NCI-H510A treated with DMSO at 0.1 percent for 48 hours (cell line): ENCODE data around the gene TBC1D22B.
A peak's percentile ranks its signal among the peaks of the same experiment; 100 is the strongest.
"Not testable (repeated sequence)": the region's sequence is repeated elsewhere in the genome, so short reads cannot be mapped to it uniquely, and the experiment has no call there.

ENCODE experiments used
- DNase-seq: peaks from one replicate; lab custom pipeline; 2025; lab: John Stamatoyannopoulos, UW

The TBC1D22B gene

GRCh38 chr6:37303891-37304503, 46.4 kb downstream of the TBC1D22B start:
- peak; percentile 30 for DNase-seq

- DNase-seq, result no peak
Measured at GRCh38 chr6:37304766-37305165, 47.2 kb downstream of the TBC1D22B start.

GRCh38 chr6:37305841-37306425, 48.4 kb downstream of the TBC1D22B start:
- peak; percentile 78 for DNase-seq

- peak; percentile 85 for DNase-seq
Measured at GRCh38 chr6:37306624-37307222, 49.2 kb downstream of the TBC1D22B start.

- not testable (repeated sequence) for DNase-seq
Measured at GRCh38 chr6:37307484-37307883, 49.9 kb downstream of the TBC1D22B start.

DNA sequence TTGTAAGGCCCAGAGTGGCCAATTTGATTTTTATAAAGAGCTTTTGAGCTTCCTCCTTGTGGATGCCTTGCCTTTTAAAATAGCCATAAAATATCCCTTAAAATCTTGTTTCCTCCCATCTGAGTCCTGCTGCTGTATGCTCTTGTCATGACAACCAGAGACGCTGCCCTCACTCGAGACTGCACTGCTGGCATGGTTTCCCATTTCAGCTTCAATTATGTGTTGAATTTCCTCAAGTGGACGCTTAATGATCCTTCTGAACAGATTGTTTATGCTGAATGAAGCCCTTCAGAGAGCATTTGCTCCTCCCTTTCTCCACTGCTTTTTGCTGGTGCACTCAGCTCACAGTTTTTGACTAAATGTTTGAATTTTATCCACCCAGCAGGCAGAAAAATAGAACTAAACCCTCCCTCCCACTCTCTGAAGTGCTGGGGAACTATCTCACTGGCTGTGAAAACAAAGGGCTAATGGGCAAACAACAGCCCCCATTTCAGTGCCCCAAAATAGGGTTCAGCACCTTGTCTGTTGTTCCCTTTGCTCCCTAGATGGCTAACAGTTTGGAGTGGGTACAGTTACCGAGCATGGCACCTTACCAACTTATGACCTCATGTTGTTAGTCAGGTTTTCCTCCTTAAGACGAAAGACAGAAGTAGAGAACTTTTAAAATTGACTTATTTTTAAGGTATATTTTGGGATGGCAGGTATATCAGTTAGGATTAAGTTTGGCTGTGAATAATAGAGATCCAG, 50.7 kb downstream of the TBC1D22B start:
- peak; percentile 91 for DNase-seq

DNA sequence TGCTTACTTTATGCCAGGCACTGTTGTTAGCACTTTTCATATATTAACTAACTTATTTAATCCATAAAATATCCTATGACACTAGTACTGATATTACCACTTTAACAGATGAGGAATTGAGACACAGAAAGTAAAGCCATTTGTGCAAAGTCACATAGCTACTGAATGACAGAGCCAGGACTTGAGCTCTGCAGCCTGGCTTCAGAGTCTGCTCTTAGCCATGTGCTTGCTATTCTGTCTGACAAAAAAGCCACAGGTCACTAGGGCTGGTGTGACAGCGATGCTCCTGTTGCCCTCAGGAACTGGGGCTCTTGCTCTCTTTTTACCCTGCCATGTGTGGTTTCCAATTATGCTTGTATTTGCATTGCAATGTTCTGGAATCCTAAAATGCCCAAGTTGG, 51.5 kb downstream of the TBC1D22B start:
- DNase-seq, result no peak

GRCh38 chr6:37309692-37310091, 52.1 kb downstream of the TBC1D22B start:
- no peak for DNase-seq

- DNase-seq, result no peak
Measured at GRCh38 chr6:37310966-37311365, 53.4 kb downstream of the TBC1D22B start.

GRCh38 chr6:37311741-37312473, 54.3 kb downstream of the TBC1D22B start:
- peak; percentile 29 for DNase-seq

DNA sequence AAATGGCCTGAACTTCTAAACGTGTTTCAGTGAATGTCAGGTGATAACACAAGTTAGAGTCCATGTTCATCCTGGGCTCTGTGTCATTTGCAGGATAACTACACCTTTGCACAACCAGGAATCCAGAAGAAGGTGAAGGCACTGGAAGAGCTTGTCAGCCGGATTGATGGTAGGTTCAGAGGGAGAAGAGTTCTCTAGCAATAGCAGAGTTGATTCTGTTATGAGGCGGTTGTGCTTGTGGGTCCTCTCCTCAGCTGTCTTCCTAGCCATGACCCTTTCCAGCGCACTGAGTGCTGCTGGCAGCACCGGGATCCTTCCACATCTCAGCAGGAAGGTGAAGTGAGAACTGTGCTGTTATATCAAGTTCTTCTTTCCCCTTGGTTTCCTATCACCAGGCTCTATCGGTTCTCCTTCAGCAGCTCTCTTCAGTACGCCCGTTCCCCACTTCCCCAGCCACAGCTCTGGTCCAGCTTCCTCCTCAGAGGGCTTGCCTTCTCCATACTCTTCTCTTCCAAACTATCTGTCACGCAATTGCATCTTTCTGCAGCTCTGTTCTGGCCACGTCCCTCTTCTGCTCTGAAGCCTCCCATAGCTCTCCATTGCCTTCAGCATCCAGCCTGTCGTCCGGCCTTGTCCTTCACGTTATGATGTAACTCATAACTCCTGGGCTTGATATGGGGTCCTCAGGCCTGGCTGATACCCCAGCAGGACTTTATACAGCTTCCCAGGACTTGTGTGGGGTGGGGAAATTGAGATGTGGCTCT, 56.3 kb downstream of the TBC1D22B start:
- no peak for DNase-seq

DNA sequence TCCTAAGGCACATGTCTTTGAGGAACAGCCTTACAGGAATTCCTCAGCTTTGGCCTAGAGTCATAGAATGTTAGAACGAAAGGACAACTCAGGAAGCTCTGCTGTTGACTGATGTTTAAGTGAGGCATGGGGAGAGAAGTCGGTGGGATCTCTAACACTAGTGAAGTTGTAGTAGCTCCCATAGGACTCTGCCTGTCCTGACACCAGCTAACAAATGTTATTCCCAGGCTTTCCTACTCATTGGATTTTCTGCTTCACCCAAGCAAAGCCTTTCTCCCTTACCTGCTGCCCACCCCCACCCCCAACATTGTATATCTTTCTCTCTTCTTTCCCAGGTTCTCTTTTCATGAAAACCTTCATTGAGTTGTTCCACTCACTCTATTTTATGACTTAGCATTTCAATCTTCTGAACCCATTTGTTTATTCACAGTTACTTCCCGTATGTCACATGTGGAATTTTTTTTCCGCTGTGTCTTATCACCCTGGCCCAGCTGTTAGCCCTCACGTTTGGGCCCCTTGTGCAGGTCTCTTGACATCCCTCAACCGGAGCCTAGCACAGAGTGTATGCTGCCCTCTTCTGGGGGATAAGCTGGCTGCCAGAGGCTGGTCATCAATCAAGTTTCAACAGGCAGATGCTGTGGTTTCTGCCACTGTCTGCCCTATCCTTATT, 57.0 kb downstream of the TBC1D22B start:
- peak; percentile 69 for DNase-seq

DNA sequence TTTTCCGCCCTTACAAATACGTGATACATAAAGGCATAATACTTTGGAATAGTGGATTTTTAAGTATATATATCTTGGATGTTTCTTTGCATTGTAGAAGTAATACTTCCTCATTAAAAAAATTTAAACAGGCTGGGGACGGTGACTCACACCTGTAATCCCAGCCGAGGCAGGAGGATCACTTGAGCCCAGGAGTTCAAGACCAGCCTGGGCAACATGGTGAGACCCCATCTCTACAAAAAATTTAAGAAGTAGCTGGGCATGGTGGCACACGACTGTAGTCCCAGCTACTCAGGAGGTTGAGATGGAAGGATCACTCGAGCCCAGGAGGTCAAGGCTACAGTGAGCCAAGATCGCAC, 57.6 kb downstream of the TBC1D22B start:
- DNase-seq, result no peak

DNA sequence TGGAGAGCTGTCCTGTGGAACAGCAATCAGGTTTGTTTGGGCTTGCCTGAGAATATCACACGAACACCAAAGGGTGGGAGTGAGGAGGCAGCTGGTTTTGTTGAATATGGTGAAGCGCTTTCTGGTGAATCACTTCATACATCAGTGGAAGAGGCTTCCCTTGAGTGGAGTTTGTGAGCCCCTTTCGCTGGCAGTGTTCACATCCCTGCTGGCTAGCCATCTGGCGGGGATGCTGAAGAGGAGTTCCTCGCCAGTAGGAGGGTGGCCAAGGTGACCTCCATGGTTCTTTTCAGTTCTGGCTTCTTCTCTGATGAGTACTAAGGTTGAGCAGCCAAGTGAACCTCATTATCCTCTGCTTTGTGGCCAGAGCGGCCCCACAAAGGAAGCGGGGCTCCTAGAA, 58.5 kb downstream of the TBC1D22B start:
- DNase-seq, result no peak

GRCh38 chr6:37317312-37318038, 59.9 kb downstream of the TBC1D22B start:
- no peak for DNase-seq

- DNase-seq, result no peak
Measured at GRCh38 chr6:37319156-37319555, 61.6 kb downstream of the TBC1D22B start.

DNA sequence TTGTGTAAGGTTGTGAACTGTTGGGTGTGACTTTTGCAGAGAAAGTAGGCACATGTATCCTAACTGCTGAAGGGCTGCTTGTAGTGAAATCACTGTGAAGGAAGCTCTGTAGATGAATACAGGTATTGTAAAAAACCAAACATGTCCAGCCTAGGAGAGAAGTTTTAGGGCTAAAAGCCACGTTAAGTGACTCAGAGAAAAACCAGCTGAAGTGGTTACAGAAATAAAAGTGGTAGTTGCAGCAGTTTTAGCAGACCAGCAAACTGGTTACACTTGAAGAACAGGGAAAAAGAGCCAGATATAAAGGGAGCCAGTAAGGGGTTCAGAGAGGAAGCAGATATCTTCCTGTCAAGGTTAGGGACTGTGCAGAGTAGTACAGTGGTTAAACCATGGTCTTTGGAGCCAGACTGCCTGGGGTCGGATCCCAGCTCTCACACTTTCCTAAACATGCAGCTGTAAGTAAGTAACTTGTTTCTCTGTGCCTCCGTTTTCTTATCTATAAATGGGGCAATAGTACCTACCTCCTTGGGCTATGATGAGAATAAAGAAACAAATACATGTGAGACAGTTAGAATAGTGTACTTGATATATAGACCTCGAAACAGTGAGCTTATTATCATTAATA, 62.4 kb downstream of the TBC1D22B start:
- no peak for DNase-seq

- DNase-seq, result peak; percentile 6
Measured at GRCh38 chr6:37320646-37321045, 63.1 kb downstream of the TBC1D22B start.

DNA sequence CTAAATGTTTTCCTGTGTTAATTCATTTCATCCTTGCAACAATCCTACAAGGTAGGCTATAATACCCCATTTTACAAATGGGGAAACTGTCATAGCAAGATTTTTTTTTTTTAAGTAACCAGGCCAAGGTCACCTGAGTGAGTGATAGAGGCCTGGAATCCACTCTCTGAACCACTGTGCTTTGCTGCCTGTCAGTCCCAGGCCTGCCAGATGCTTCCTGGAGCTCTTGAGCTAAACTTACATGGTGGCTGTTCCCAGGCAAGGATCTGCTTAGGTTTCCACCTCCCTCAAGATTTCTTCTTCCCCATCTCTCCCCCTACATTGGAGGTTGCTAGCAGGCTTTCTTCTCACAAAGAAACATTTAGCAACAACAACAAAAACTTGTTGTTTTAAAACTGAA, 63.5 kb downstream of the TBC1D22B start:
- no peak for DNase-seq
